Activated CD8-positive, alpha-beta memory T cell treated with anti-CD3 and anti-CD28 coated beads, Interleukin-2, amount 50 U/mL, for 4 hours (primary cell): ENCODE measurements around the gene LNP1.

ENCODE experiments used
- DNase-seq: peaks from one replicate; pipeline ENCODE4 v3.0.0-alpha.2; 2020

LNP1 gene

DNA sequence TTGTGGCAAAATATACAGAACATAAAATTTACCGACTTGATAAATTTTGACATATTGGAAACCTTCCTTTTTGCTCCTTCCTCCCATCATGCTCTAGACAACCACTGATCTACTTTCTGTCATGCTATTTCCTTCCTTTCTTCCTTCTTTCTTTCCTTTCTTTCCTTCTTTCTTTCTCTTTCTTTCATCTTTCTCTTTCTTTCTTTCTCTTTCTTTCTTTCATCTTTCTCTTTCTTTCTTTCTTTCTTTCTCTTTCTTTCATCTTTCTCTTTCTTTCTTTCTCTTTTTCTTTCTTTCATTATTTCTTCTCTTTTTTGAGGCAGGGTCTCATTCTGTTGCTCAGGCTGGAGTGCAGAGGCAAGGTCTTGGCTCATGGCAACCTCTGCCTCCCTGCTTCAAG lies 82.2 kb downstream of the LNP1 start:
- DNase-seq = no peak

DNA sequence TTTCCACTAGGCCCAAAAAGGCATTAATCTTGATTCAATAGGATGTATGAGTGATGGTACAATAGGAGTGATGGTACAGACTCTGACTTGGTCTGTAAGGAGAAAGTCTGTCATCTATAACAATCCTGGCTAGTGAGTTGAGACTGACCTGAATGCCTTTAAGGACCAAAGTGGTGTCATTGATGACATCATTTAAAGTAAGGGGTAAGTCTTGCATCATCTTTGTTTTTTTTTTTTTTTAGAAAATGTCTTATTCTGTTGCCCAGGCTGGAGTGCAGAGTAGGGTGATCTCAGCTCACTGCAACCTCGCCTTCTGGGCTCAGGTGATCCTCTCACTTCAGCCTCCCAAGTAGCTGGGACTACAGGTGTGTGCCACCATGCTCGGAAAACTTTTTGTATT lies 85.5 kb downstream of the LNP1 start:
- no peak for DNase-seq

DNA sequence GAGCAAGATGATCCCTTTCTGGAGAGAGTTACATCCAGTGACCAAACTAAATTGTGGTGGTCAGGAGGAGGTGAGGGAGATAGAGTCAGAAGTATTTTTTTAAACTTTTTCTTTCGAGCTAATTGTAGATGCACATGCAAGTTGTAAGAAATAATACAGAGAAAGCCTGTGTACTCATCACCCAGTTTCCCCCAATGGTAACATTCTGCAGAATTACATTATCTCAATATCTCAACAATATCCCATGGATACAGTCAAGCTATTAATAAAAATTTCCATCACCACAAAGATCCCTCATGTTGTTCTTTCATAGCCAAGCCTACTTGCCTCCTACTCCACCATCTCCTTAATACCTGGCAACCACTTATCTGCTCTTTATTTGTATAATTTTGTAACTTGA lies 87.8 kb downstream of the LNP1 start:
- DNase-seq = no peak

DNA sequence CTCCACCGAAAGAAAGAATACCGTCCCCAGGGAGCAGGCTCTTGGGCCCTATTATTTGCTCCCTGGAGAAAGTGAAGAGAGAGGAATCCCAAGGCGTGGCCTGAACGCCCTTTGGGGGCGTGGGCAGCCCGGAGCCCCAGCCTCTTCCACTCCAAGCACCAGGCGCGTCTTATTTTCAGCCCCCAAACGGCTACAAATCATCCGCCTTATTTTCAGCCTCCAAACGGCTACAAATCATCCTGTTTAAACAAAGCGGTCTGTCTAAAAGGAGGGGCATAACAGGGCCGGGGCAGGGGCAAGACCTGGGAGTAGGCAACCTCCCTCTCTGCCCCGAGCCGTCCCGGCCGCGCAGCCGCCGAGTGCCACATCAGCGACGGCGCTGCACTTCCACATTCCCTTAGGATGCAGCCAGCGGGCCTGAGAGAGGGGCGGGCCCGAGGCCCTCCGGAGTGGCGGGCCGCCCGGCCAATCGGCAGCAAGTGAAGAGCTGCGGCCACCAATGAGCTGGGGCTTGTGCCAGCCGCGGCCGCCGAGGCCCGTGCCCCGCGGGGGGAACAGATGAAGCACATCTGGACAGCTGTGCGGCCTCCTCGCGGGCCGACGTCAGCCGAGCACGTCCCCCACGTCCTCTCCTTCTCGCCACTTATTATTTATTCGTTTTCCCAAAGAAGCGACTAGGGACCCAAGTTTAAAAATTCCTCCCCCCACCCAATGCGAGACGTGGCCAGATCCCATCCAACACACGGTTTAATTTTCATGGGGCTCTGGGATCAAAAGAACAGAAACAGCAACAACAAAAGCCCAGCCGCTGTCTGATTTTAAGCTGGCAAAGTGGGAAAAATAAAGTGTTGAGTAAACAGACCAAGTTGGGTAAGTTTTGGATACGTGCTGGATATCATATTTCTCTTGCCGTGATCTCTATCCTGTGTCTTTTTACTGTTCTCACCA lies 91.0 kb downstream of the LNP1 start, which contains the start of gene TMEM45A:
TSS of gene TMEM45A (plus strand) at position 561 of the 948 bp plus-strand sequence. CDS start 62,593 bp downstream, outside the sequence.
- DNase-seq = peak; percentile 71

DNA sequence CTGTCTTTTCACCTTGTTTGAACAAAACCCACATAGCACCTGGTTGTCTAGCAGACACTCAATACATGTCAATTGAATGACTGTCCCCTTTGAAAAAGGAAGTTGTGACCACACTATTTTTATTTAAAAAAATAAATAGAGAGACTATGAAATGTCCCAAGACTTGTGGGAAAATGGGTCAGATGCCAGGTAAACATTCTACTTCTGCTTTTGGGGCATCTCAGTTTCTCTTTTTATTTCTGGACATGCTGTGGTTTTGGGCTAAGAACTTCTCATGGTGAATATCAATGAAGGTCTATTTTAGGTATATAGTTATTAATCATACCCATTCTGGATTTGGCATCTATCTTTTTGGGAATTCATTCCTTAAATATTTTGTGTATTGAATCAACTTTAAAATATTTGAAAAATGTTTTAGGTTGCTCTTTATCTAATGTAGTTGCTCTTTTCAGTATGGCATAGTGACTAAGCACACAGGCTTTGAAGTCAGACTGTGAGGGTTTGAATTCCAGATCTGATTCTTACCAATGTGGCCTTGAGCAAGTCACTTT lies 95.4 kb downstream of the LNP1 start:
- no peak for DNase-seq

DNA sequence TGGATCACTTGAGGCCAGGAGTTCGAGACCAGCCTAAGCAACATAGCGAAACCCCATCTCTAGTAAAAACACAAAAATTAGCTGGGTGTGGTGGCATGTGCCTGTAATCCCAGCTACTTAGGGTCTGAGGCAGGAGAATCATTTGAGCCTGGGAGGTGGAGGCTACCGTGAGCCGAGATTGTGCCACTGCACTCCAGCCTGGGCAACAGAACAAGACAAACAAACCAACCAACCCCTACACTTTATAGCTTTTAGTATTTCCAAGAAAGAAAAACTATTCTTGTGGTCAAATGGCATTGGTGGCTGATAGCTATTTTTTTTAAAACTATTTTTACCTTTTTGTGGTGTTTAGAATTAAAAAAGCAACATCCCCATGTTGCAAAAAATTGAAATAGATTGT lies 98.3 kb downstream of the LNP1 start:
- DNase-seq = no peak

DNA sequence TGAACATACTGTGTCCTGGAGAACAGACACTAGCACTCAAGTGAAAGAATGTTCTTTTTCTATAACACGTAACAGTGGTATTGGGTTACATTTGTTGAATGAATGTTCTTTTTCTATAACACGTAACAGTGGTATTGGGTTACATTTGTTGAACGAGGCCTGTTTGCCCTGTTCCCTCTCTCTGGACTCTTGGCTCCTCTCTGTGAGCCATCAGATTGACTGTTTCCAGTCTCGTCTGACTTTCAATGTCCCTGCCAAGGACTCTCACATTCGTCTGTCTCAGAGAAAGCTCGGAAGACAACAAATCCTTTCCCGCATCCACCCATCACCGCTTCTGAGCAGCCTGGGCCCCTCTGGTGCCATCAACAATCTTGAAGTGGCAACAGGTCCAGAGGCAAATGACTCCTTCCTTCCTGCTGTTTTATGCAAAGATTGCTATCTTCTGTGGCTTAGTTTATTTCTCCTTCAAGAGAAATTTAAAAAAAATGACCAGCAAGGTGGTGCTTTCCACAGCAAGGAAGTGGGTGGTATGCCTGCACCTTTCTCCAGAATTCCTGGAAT lies 99.1 kb downstream of the LNP1 start:
- no peak for DNase-seq

DNA sequence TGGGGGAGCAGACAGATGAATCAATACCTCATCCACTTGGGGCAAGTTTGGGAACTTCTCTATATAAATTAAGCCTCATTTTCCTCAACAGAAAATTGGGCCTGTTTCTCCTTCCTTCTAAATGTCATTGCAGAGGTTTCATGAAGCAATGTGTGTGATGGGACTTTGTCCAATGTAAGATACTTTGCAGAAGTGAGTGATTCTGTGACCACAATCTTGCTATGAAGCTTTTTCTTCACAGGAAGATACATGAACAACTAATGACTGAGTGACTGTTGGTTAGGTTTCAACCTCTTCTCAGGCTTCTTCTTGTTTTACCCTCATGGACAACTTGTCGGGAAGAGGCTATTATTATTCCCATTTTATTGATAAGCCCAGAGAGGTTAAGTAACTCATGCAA lies 102.1 kb downstream of the LNP1 start:
- no peak for DNase-seq
